GM10248 (cell line): ENCODE measurements around the gene RAD51B.

Source experiments
- CTCF ChIA-PET: fragments of 300-600 bp; sonication (Branson Sonifier 250); formaldehyde crosslinking; extraction: SDS; loops from one replicate; lab custom pipeline; 2021; ENCODE audit warnings: antibody characterized with exemption; lab: Yijun Ruan, JAX
- POLR2A ChIA-PET: fragments of 350-650 bp; sonication (Branson Sonifier 250); formaldehyde crosslinking; extraction: SDS; loops from one replicate; lab custom pipeline; 2020; ENCODE audit warnings: antibody characterized with exemption; lab: Yijun Ruan, JAX
- DNase-seq: peaks from one replicate; pipeline ENCODE4 v3.0.0; 2012; ENCODE audit errors: extremely low spot score
- TF ChIP-seq, protein P1 (sequence below): IDR thresholded peaks from 2 replicates; pipeline ENCODE4 v1.5.1; 2012; ENCODE audit warnings: mild to moderate bottlenecking, low read depth; ENCODE audit errors: extremely low read depth, missing control alignments, control extremely low read depth

RAD51B gene

GRCh38 chr14:68157971-68158371 lies 338.4 kb downstream of the RAD51B start:
- TF ChIP-seq, protein P1, sequence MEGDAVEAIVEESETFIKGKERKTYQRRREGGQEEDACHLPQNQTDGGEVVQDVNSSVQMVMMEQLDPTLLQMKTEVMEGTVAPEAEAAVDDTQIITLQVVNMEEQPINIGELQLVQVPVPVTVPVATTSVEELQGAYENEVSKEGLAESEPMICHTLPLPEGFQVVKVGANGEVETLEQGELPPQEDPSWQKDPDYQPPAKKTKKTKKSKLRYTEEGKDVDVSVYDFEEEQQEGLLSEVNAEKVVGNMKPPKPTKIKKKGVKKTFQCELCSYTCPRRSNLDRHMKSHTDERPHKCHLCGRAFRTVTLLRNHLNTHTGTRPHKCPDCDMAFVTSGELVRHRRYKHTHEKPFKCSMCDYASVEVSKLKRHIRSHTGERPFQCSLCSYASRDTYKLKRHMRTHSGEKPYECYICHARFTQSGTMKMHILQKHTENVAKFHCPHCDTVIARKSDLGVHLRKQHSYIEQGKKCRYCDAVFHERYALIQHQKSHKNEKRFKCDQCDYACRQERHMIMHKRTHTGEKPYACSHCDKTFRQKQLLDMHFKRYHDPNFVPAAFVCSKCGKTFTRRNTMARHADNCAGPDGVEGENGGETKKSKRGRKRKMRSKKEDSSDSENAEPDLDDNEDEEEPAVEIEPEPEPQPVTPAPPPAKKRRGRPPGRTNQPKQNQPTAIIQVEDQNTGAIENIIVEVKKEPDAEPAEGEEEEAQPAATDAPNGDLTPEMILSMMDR, result no peak
- CTCF ChIA-PET, result interaction anchor here (1.6 kb wide), 1 partner anchor 14 kb away, joined by 5 read pairs; no protein-coding TSS in a partner anchor
- POLR2A ChIA-PET, result no interaction called here
- DNase-seq, result no peak

DNA sequence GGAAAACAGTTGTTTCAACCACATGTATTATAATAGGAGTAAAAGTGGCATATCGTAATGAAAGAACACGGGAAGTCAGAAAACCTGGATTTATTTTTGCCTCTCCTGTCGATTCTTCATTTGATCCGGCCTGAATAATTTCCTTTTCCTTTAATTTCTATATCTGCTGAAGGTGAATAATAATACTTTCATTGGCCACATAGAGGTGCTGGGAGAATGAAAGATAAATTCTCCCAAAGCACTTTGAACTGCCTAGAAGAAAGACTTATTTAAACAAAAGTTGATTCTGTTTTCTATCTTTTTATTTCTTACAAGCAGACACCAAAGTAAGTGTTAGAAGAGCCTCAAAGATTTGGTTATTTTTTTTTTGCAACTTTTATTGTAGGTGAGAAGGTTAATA lies 339.1 kb downstream of the RAD51B start:
- TF ChIP-seq, protein P1, result no peak
- POLR2A ChIA-PET, result no interaction called here
- CTCF ChIA-PET, result interaction anchor here (1.0 kb wide), 1 partner anchor 10 kb away, joined by 4 read pairs; no protein-coding TSS in a partner anchor
- no peak for DNase-seq

DNA sequence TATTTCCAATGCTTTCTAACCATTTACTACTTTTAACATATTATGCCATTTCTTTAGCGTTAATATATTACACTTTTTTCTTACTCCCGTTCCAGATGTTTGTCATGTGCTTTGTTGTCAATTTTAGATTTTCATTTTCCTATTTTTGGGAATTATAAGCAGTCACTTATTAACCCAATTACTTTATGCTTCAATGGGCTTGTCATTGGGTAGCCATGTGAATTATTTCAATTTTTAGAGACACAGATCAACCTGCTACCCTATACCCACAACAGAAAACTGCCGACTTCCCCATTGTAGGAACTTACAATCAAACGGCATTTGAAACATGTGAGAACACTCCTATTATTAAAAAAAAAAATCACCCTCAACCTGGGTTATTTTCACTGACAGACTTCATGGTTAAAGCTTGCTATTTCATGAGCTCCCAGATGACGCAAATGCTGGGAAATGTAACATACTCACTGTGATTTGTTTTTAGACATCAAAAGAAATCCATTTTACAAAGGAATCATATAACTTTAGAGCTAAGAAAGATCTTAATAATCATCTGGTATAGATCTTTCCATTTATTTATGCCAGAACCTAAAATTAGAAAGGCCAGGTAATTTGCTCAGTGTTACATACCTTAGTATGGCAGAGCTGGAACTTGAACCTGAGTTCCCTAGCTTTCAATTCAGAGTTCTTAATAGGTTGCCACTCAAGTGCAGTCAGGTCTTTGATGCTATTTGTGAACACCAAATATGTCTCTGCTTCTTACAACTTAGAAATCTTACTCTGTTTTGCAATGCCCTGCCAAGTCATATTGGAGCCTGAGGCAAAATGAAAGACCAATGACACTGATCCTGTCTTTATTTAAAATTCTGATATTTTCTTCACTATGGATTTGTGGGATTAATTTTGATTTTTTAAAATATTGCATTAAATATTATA lies 340.4 kb downstream of the RAD51B start:
- TF ChIP-seq, protein P1, result no peak

GRCh38 chr14:68160779-68161546 lies 341.4 kb downstream of the RAD51B start:
- DNase-seq, result no peak
- TF ChIP-seq, protein P1, result no peak
- ChIA-PET POLR2A (no interaction called here), CTCF (interaction anchor here (1.6 to 2.8 kb wide), 4 partner anchors 10 to 684 kb away, joined by 5 to 8 read pairs (median 6); no protein-coding TSS in a partner anchor)

More for the DNA sequence above, 340.4 kb downstream of the RAD51B start:
- ChIA-PET POLR2A (no interaction called here), CTCF (interaction anchor here (1.0 to 2.8 kb wide), 5 partner anchors 9 to 685 kb away, joined by 4 to 8 read pairs (median 5); no protein-coding TSS in a partner anchor)
- DNase-seq, result no peak

- no peak for DNase-seq
- ChIA-PET CTCF (no interaction called here), POLR2A (no interaction called here)
- TF ChIP-seq, protein P1, result no peak
Observed at GRCh38 chr14:68162887-68163286, 343.3 kb downstream of the RAD51B start.

DNA sequence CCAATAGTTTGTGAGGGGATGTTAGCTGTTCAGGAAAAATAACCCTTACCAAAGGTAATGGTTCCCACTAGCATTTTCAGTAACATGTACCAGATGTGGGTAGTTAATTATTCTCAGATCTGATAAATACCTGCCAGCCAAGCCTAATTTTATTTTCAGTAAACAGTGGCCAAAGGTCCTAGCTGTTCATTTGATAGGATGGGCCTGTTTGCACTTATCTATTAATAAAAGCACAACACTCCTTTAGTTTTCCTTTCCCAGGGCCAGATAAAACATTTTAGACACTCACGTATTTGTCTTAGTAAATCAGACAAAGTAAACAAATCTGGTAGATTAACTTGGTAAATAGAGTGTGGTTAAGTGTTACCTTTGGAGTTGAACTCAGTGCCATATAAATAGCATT lies 345.1 kb downstream of the RAD51B start:
- DNase-seq, result no peak
- POLR2A ChIA-PET, result no interaction called here
- TF ChIP-seq, protein P1, result no peak
- CTCF ChIA-PET, result interaction anchor here (1.3 kb wide), 1 partner anchor 12 kb away, joined by 3 read pairs; no protein-coding TSS in a partner anchor
